Skeletal muscle satellite cell (primary cell): ENCODE data around the gene LRRC1.
"Not testable (repeated sequence)": the region's sequence is repeated elsewhere in the genome, so short reads cannot be mapped to it uniquely, and the experiment has no call there.

ENCODE experiments used
- H3K27me3 ChIP-seq: 2 replicates; pipeline ENCODE4 v1.7.0; 2013; ENCODE audit warnings: low read length; ENCODE audit not compliant: control insufficient read depth, insufficient read depth
- H3K36me3 ChIP-seq: 2 replicates; pipeline ENCODE4 v1.7.0; 2013; ENCODE audit warnings: mild to moderate bottlenecking, control low read depth, low read length; ENCODE audit not compliant: insufficient read depth
- H3K4me1 ChIP-seq: 2 replicates; pipeline ENCODE4 v1.7.0; 2013; ENCODE audit warnings: low read length; ENCODE audit not compliant: control insufficient read depth, insufficient read depth
- H3K4me2 ChIP-seq: 2 replicates; pipeline ENCODE4 v1.7.0; 2013; ENCODE audit warnings: mild to moderate bottlenecking, low read length
- H3K4me3 ChIP-seq: 2 replicates; pipeline ENCODE4 v1.7.0; 2013; ENCODE audit warnings: low read length
- H3K9ac ChIP-seq: 2 replicates; pipeline ENCODE4 v1.7.0; 2013; ENCODE audit warnings: mild to moderate bottlenecking, low read depth, low read length, moderate library complexity
- H3K9me3 ChIP-seq: replicated peaks from 2 replicates; pipeline ENCODE4 v1.7.0; 2013; ENCODE audit warnings: mild to moderate bottlenecking, control low read depth, low read length

The LRRC1 gene

DNA sequence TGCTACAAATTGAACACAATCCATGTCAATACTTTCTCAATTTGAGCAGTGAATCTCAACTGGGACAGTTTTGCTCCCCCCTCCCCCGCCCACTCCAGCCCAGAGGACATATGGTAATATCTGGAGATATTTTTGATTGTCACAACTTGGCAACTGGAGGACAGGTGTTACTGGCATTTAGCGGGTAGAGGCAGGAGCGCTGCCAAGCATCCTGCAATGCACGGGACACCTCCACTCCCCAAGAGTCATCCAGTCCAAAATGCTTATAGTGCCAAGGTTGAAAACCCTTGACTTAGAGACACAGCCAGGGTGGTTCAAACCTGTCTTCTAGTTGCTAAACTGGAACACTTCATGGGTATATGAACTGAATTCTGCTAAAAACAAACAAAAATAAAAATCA lies 26.9 kb upstream of the LRRC1 start:
- H3K4me3 ChIP-seq, result no peak overlapping the region
- H3K27me3 ChIP-seq, result no peaks in the 10 kb centered on the region
- no peaks in the 10 kb centered on the region for H3K36me3 ChIP-seq
- no peaks in the 10 kb centered on the region for H3K4me1 ChIP-seq
- H3K9ac ChIP-seq, result no peak overlapping the region
- no peak overlapping the region for H3K4me2 ChIP-seq
- no peaks in the 10 kb centered on the region for H3K9me3 ChIP-seq

DNA sequence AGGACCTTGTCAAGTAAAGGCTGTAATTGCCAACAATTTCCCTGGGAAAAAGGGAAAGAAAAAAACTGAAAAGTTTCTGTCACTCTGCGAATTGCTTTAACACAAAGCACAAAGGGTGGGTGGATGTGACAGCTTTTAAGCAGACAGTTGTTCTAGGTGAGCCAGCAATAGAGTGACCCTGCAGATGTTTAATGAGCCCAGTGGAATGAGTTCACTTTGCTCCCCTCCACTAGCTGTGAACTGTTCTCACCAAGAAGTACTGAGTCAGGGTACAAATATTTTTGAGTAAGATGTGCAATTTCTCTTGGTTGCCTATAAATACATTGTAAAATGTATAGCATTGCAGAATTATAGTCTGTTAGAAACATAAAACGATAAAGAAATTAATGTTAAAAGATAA lies 26.2 kb upstream of the LRRC1 start:
- no peak overlapping the region for H3K4me3 ChIP-seq
- no peaks in the 10 kb centered on the region for H3K9me3 ChIP-seq
- H3K4me2 ChIP-seq, result no peak overlapping the region
- H3K36me3 ChIP-seq, result no peaks in the 10 kb centered on the region
- no peaks in the 10 kb centered on the region for H3K27me3 ChIP-seq
- H3K9ac ChIP-seq, result no peak overlapping the region
- no peaks in the 10 kb centered on the region for H3K4me1 ChIP-seq

DNA sequence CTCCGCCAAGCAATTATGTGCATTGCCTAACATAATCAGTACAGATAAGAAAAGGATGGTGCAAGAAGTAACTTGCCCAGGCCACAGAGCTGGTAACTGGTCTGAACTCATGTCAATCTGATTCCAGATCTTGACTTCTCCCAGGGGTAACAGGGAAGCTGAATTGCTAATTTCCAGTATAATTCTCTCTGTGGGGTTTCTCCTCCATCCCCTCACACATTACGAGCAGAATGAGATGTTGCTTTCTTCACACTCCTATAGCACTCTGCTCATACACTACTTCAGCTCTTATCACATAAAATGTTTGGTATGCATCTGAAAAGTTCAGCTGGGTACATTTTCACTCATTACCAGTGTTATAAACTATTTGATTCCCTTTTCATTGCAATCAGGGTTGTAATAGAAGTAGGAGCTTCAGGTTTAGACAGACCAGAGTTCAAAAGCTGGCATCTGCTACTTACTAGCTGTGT lies 24.0 kb upstream of the LRRC1 start:
- H3K4me2 ChIP-seq, result no peak overlapping the region
- H3K9ac ChIP-seq, result no peak overlapping the region
- no peak overlapping the region for H3K4me3 ChIP-seq
- no peaks in the 10 kb centered on the region for H3K36me3 ChIP-seq
- no peaks in the 10 kb centered on the region for H3K27me3 ChIP-seq
- no peaks in the 10 kb centered on the region for H3K9me3 ChIP-seq
- H3K4me1 ChIP-seq, result no peaks in the 10 kb centered on the region

DNA sequence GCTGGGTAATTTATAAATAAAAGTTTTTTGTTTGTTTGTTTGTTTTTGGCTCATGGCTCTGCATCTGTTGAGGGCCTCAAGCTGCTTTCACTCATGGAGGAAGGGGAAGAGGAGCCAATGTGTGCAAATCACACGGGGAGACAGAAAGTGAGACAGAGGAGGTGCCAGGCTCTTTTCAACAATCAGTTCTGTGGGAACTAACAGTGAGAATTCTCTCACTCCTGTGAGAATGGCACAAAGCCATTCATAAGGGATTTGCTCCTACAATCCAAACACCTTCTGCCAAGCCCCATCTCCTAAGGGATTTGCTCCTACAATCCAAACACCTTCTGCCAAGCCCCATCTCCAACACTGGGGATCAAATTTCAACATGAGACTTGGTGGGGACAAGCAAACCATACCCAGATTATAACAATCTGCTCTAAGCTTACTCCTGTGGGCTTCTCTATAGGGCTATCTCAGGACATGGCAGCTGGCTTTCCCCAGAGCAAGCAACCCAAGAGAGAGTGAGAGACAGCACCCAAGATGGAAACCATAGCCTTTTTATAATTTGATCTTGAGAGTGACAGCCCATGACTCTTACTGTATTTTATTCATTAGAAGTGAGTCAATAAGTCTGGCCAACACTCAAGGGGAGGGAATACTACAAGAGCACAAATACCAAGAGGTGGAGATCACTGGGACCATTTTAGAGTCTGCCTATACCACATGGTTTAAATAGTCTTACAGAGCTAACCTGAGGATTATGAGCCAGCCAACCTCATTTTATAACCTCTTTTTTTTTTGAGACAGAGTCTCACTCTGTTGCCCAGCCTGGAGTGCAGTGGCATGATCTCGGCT lies 22.8 kb upstream of the LRRC1 start:
- Histone ChIP-seq H3K9me3 (no peaks in the 10 kb centered on the region), H3K9ac (no peak overlapping the region), H3K27me3 (no peaks in the 10 kb centered on the region), H3K4me2 (no peak overlapping the region), H3K36me3 (no peaks in the 10 kb centered on the region), H3K4me1 (no peaks in the 10 kb centered on the region), H3K4me3 (no peak overlapping the region)

DNA sequence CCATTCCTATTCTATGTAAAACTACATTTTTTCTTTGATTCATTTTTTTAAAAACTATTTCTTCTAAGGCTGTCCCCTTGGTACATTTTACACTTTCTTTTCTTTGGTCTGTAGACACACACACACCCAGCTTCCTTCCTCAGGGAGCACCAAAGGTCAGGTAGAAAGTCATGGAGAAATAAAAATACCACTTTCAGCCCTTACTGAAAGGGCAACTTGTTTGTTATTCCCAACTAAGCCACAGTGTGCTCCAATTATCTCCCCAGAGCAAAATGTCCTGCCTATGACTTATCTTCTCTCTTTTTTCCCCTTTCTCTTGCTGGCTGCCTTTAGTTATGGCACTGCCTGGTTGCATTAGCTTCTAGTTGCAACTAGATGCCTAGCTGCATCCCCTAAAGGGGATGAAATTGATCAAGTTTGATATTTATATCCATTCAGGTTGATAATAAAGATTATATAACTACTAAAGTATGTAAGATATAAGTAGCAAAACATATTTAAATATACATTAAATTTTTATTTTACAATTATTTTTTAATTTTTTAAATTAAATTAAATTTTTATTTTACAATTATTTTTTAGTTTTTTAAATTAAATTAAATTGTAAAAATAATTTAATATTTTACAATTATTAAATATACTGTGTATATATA lies 21.6 kb upstream of the LRRC1 start:
- Histone ChIP-seq H3K4me2 (no peak overlapping the region), H3K27me3 (no peaks in the 10 kb centered on the region), H3K4me1 (no peaks in the 10 kb centered on the region), H3K4me3 (no peak overlapping the region), H3K9me3 (no peaks in the 10 kb centered on the region), H3K36me3 (no peaks in the 10 kb centered on the region), H3K9ac (no peak overlapping the region)

DNA sequence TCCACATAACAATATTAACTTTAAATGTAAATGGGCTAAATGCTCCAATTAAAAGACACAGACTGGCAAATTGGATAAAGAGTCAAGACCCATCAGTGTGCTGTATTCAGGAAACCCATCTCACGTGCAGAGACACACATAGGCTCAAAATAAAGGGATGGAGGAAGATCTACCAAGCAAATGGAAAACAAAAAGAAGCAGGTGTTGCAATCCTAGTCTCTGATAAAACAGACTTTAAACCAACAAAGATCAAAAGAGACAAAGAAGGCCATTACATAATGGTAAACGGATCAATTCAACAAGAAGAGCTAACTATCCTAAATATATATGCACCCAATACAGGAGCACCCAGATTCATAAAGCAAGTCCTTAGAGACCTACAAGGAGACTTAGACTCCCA lies 18.7 kb upstream of the LRRC1 start:
- H3K9ac ChIP-seq, H3K4me1 ChIP-seq, H3K27me3 ChIP-seq, H3K9me3 ChIP-seq, H3K4me2 ChIP-seq, H3K36me3 ChIP-seq, H3K4me3 ChIP-seq: not testable (repeated sequence)

DNA sequence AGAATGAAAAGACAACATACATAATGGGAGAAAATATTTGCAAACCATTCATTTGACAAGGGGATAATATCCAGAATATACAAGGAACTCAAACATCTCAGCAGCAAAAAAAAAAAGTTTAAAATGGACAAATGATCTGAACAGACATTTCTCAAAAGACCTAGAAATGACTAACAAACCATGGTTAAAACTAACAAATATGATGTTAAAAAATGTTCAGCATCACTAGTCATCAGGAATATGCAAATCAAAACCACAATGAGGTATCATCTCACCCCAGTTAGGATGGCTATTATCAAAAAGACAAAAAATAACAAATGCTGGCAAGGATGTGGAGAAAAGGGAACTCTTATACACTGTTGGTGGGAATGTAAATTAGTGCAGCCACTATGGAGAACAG lies 9.8 kb upstream of the LRRC1 start:
- H3K4me3 ChIP-seq, H3K4me2 ChIP-seq, H3K4me1 ChIP-seq, H3K9ac ChIP-seq, H3K27me3 ChIP-seq, H3K9me3 ChIP-seq, H3K36me3 ChIP-seq: not testable (repeated sequence)

DNA sequence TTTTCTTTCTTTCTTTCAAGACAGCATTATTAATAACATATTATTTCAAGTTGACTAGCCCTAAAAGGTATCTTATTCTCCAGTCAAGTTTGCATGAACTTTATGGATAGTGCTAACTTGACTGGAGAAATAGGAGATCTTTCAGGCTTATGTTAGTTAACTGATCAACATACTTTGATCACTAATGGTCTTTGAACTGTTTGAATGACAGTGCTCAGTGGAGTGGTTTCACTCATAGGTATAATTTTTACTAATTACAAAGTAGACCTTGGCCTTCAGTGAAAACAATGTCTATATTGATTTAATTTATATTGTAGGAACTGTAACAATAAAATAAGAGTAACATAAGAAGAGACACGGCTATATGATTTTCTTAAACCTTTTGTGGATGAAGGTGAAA lies 8.0 kb upstream of the LRRC1 start:
- H3K4me2 ChIP-seq, result no peak overlapping the region
- no peaks in the 10 kb centered on the region for H3K4me1 ChIP-seq
- H3K4me3 ChIP-seq, result no peak overlapping the region
- no peaks in the 10 kb centered on the region for H3K36me3 ChIP-seq
- H3K9me3 ChIP-seq, result peaks cover 2% of the 10 kb centered on the region
- H3K9ac ChIP-seq, result no peak overlapping the region
- H3K27me3 ChIP-seq, result no peaks in the 10 kb centered on the region

DNA sequence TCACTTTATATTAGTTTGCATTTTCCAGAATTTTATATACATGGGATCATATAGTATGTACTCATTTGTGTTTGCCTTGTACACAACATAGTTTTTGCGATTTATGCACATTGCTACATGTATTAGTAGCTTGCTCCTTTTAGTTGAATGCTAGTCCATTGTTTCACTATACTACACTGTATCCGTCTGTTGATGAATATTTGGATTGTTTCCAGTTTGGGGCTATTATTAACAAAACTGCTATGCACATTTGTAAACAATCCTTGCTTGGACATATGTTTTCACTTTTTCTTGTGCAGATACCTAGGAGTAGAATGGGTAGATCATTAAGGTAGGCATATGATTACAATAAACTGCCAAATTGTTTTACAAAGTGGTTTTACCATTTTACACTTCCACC lies 3.9 kb upstream of the LRRC1 start:
- H3K9ac ChIP-seq, result no peak overlapping the region
- no peak overlapping the region for H3K4me3 ChIP-seq
- peaks cover 2% of the 10 kb centered on the region for H3K9me3 ChIP-seq
- H3K4me1 ChIP-seq, result peaks cover 14% of the 10 kb centered on the region
- no peaks in the 10 kb centered on the region for H3K27me3 ChIP-seq
- no peaks in the 10 kb centered on the region for H3K36me3 ChIP-seq
- H3K4me2 ChIP-seq, result no peak overlapping the region

DNA sequence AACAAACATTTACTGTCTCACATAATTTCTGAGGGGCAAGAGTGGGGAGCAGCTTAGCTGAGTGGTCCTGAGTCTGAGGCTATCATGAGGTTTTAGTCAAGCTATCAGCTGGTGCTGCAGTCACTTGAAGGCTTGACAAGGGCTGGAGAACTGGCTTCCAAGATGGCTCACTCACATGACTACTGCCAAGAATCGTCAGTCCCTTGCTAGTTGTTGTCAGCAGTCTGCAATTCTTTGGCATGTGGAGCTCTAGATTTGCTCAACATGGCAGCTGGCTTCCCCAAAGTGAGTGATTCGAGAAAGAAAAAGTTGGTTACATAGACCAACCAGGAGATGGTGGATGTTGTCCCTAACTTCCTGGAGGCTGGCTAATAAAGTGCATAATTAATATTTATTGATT lies 2.8 kb upstream of the LRRC1 start:
- Histone ChIP-seq H3K36me3 (no peaks in the 10 kb centered on the region), H3K4me2 (no peak overlapping the region), H3K4me3 (no peak overlapping the region), H3K9me3 (peaks cover 2% of the 10 kb centered on the region), H3K9ac (no peak overlapping the region), H3K27me3 (no peaks in the 10 kb centered on the region), H3K4me1 (peaks cover 22% of the 10 kb centered on the region)

DNA sequence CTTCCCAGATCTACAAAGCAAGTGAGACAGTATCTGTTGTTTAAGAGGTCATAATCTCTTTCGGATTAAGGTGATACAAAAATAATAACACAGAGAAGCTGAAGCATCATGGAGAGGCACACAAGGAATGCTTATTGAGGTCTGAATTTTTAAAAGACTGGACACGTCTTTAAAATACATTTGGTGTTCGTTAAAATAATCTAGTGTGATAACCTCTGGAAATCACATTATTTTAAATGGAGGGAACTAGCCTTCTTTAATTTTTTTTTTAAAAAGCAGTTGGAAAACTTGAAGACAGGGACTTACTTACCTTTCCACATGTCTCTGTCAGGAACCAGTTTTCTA lies 1.9 kb upstream of the LRRC1 start:
- H3K4me2 ChIP-seq, result peak overlapping the region; percentile 96
- H3K27me3 ChIP-seq, result no peaks in the 10 kb centered on the region
- peak overlapping the region; percentile 83 for H3K9ac ChIP-seq
- H3K4me3 ChIP-seq, result peak overlapping the region; percentile 83
- H3K36me3 ChIP-seq, result no peaks in the 10 kb centered on the region
- H3K4me1 ChIP-seq, result peaks cover 22% of the 10 kb centered on the region
- peaks cover 2% of the 10 kb centered on the region for H3K9me3 ChIP-seq
